IMR-90 (cell line): Measurements from ENCODE around the gene DPH6. TPM values are rescaled to one million over a fixed set of nuclear protein-coding genes. Genes with fewer than 3 reads are reported as not detected.
A peak's percentile ranks its signal among the peaks of the same experiment; 100 is the strongest.

Experiments used
- ATAC-seq: fragments of 200-7000 bp; cut with Tn5 transposase; 2 replicates; pipeline ENCODE4 v1.9.1; 2020; ENCODE audit warnings: low read depth, mild to moderate bottlenecking, moderate library complexity
- BruUV-seq: library from RNA; stranded (reverse); fragments of 400-500 nt; replicated peaks from 2 replicates; lab custom pipeline; 2021; lab: Mats Ljungman, UMichigan
- CTCF ChIA-PET: fragments of 300-600 bp; formaldehyde crosslinking; extraction: SDS; loops from one replicate; lab custom pipeline; 2021; ENCODE audit warnings: antibody characterized with exemption; lab: Yijun Ruan, JAX
- POLR2A ChIA-PET: fragments of 300-600 bp; sonication (Branson Sonifier 250); formaldehyde crosslinking; loops from one replicate; lab custom pipeline; 2022; ENCODE audit warnings: antibody characterized with exemption; ENCODE audit not compliant: unreplicated experiment; lab: Charles Lee
- DNase-seq: peaks from one replicate; pipeline ENCODE4 v3.0.0; 2013
- H2AFZ ChIP-seq: replicated peaks from 2 replicates; pipeline ENCODE3; 2013; ENCODE audit warnings: low read length, mild to moderate bottlenecking; ENCODE audit not compliant: poor library complexity
- H2AK5ac ChIP-seq: 2 replicates; pipeline ENCODE4 v1.6.1; 2013; ENCODE audit warnings: low read depth, low read length, inconsistent platforms
- H2AK9ac ChIP-seq: replicated peaks from 2 replicates; pipeline ENCODE3; 2013; ENCODE audit warnings: mild to moderate bottlenecking, low read depth, low read length, moderate library complexity; ENCODE audit not compliant: poor library complexity
- H2BK120ac ChIP-seq: 2 replicates; pipeline ENCODE4 v1.6.1; 2013; ENCODE audit warnings: low read depth, low read length, inconsistent platforms
- H2BK15ac ChIP-seq: 3 replicates; pipeline ENCODE4 v1.6.1; 2013; ENCODE audit warnings: low read depth, low read length, inconsistent platforms
- H2BK20ac ChIP-seq: 2 replicates; pipeline ENCODE4 v1.6.1; 2013; ENCODE audit warnings: low read depth, mild to moderate bottlenecking, inconsistent platforms, low read length, moderate library complexity
- H2BK5ac ChIP-seq: 2 replicates; pipeline ENCODE4 v1.6.1; 2013; ENCODE audit warnings: mild to moderate bottlenecking, low read depth, low read length, inconsistent platforms; ENCODE audit not compliant: poor library complexity, severe bottlenecking
- H3K14ac ChIP-seq: replicated peaks from 2 replicates; pipeline ENCODE4 v1.6.1; 2013; ENCODE audit warnings: low read depth, low read length, inconsistent platforms
- H3K18ac ChIP-seq: 2 replicates; pipeline ENCODE4 v1.6.1; 2013; ENCODE audit warnings: low read depth, low read length, control low read depth
- H3K23ac ChIP-seq: 2 replicates; pipeline ENCODE4 v1.6.1; 2013; ENCODE audit warnings: low read depth, low read length, inconsistent platforms
- H3K27ac ChIP-seq: 2 replicates; pipeline ENCODE4 v1.5.1; 2013; ENCODE audit warnings: mild to moderate bottlenecking, control low read depth, low read length; ENCODE audit not compliant: insufficient read depth
- H3K27me3 ChIP-seq: 2 replicates; pipeline ENCODE4 v1.6.1; 2013; ENCODE audit warnings: low read length; ENCODE audit not compliant: control insufficient read depth, insufficient read depth
- H3K36me3 ChIP-seq: 2 replicates; pipeline ENCODE4 v1.6.1; 2013; ENCODE audit warnings: low read length, mixed read lengths; ENCODE audit not compliant: control insufficient read depth, insufficient read depth
- H3K4ac ChIP-seq: 2 replicates; pipeline ENCODE4 v1.6.1; 2013; ENCODE audit warnings: low read depth, low read length, inconsistent platforms
- H3K4me1 ChIP-seq: 2 replicates; pipeline ENCODE4 v1.6.1; 2013; ENCODE audit warnings: low read length, mixed read lengths; ENCODE audit not compliant: control insufficient read depth, insufficient read depth
- H3K4me2 ChIP-seq: 2 replicates; pipeline ENCODE4 v1.6.1; 2013; ENCODE audit warnings: low read depth, mild to moderate bottlenecking, control low read depth, low read length, moderate library complexity
- H3K4me3 ChIP-seq: 2 replicates; pipeline ENCODE4 v1.5.1; 2013; ENCODE audit warnings: low read depth, mild to moderate bottlenecking, control low read depth, low read length, moderate library complexity; ENCODE audit not compliant: insufficient read depth
- H3K56ac ChIP-seq: 2 replicates; pipeline ENCODE4 v1.6.1; 2013; ENCODE audit warnings: low read length, inconsistent platforms; ENCODE audit not compliant: insufficient read depth; ENCODE audit errors: extremely low read depth
- H3K79me1 ChIP-seq, 2 experiments: 2 replicates each; pipeline ENCODE4 v1.6.1; 2013; ENCODE audit warnings: low read length in 2 of 2, inconsistent platforms in 1 of 2, low read depth in 1 of 2
- H3K9ac ChIP-seq: 2 replicates; pipeline ENCODE4 v1.6.1; 2013; ENCODE audit warnings: low read depth, low read length, control low read depth
- H3K9me1 ChIP-seq: 2 replicates; pipeline ENCODE4 v1.6.1; 2013; ENCODE audit warnings: low read length, inconsistent platforms; ENCODE audit not compliant: insufficient read depth
- H3K9me3 ChIP-seq: 2 replicates; pipeline ENCODE4 v1.6.1; 2013; ENCODE audit warnings: low read length; ENCODE audit not compliant: control insufficient read depth, insufficient read depth
- H4K20me1 ChIP-seq: 2 replicates; pipeline ENCODE4 v1.6.1; 2013; ENCODE audit warnings: low read length, inconsistent platforms; ENCODE audit not compliant: insufficient read depth
- H4K5ac ChIP-seq: 2 replicates; pipeline ENCODE4 v1.6.1; 2013; ENCODE audit warnings: mild to moderate bottlenecking, low read depth, low read length, control low read depth
- H4K8ac ChIP-seq, 2 experiments: 2 replicates each; pipeline ENCODE4 v1.6.1; 2013; ENCODE audit warnings: low read depth in 2 of 2, low read length in 2 of 2, control low read depth in 1 of 2, inconsistent platforms in 1 of 2
- H4K91ac ChIP-seq: 2 replicates; pipeline ENCODE4 v1.6.1; 2013; ENCODE audit warnings: low read depth, low read length, inconsistent platforms; ENCODE audit not compliant: insufficient read depth
- CEBPB ChIP-seq: IDR thresholded peaks from 2 replicates; pipeline ENCODE4 v1.6.1; 2012; ENCODE audit warnings: low read depth, low read length, improper control_type of control experiment
- CHD1 ChIP-seq: IDR thresholded peaks from 2 replicates; pipeline ENCODE4 v1.6.1; 2012; ENCODE audit warnings: low read depth, low read length, improper control_type of control experiment
- FOS ChIP-seq: fragments of 150-350 bp; IDR thresholded peaks from 2 replicates; pipeline ENCODE4 v1.6.1; 2016; ENCODE audit warnings: low read depth, low read length
- MAFK ChIP-seq: IDR thresholded peaks from 2 replicates; pipeline ENCODE4 v1.6.1; 2012; ENCODE audit warnings: low read depth, low read length, improper control_type of control experiment
- POLR2A ChIP-seq: IDR thresholded peaks from 2 replicates; pipeline ENCODE4 v1.6.1; 2012; ENCODE audit warnings: mild to moderate bottlenecking, low read depth, low read length
- RAD21 ChIP-seq: IDR thresholded peaks from 2 replicates; pipeline ENCODE4 v1.6.1; 2012; ENCODE audit warnings: low read length, improper control_type of control experiment
- RFX5 ChIP-seq: IDR thresholded peaks from 2 replicates; pipeline ENCODE4 v1.8.0; 2012; ENCODE audit warnings: low read depth, mild to moderate bottlenecking, low read length, moderate library complexity
- USF2 ChIP-seq: fragments of 150-350 bp; IDR thresholded peaks from 2 replicates; pipeline ENCODE4 v1.6.1; 2017; ENCODE audit warnings: mild to moderate bottlenecking, antibody characterized with exemption, low read length, low read depth
- whole genome bisulfite sequencing, 2 experiments: methylation state at CpG; one replicate each; pipeline versions ENCODE4 v1.1.5 to v1.1.7; 2013; ENCODE audit warnings: missing lambda C conversion rate in 2 of 2; ENCODE audit not compliant: insufficient read length in 1 of 2; ENCODE audit errors: extremely low coverage in 2 of 2; 5-methylcytosine and 5-hydroxymethylcytosine counted together
- dilution Hi-C: fragments of 300-500 bp; cut with HindIII; formaldehyde crosslinking; loops from one replicate; pipeline ENCODE4 v1.14.3; 2018; ENCODE audit warnings: low sequenced_read_pairs; ENCODE audit not compliant: unreplicated experiment
- in situ Hi-C: fragments of 300-500 bp; cut with MboI; formaldehyde crosslinking; loops from 3 replicates; pipeline ENCODE4 v1.14.3; 2019; ENCODE audit warnings: low sequenced_read_pairs, inconsistent platforms, mixed read lengths
- intact Hi-C: fragments of 100-400 bp; cut with micrococcal nuclease; formaldehyde crosslinking; loops from 2 replicates; pipeline ENCODE4 v1.10.0; 2022
- polyA plus RNA-seq, 3 experiments: library from polyadenylated mRNA; depleted of rRNA; stranded (reverse); fragments of >200 nt; gene quantifications; 2 replicates each; pipeline ENCODE4 v1.2.3, GENCODE V29; 2012; ENCODE audit warnings: low replicate concordance in 1 of 3
- total RNA-seq: library from RNA; depleted of rRNA; stranded (reverse); fragments of >200 nt; gene quantifications from 2 replicates; pipeline ENCODE4 v1.2.3, GENCODE V29; 2012
- TF ChIP-seq, protein P1 (sequence below): fragments of 150-350 bp; IDR thresholded peaks from 2 replicates; pipeline ENCODE4 v1.6.1; 2016; ENCODE audit warnings: low read depth, mild to moderate bottlenecking, low read length, moderate library complexity, borderline replicate concordance

DPH6 gene
- total and polyA plus RNA-seq, 2 of the 4 experiments (the other 2 are of a cell fraction): 6.1 to 8.1 TPM

DNA sequence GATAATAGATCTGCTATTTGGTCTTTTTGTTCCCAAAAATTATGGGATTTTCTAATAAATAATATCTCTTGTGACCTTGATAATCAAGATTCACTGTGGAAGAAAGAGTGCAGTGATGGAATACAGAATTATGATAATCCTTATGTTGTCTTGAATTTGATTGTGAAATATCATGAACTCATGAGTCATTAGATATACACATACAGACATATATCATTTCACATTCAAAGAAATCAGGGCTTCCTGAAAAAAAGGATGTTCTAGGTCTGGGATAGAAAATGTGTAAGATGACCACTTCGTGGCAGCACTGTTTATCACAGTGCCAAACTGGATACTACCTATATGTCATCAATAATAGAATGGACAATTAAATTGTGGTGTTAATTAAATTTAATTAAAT is 97.7 kb downstream of the DPH6 start:
- no peaks in the 10 kb centered on the region for H3K27me3 ChIP-seq

More for the DNA sequence above, 97.7 kb downstream of the DPH6 start:
- no peak overlapping the region for H2BK15ac ChIP-seq
- H4K20me1 ChIP-seq: no peaks in the 10 kb centered on the region
- no peak for ATAC-seq
- no peak overlapping the region for H3K27ac ChIP-seq
- H3K4me3 ChIP-seq: no peak overlapping the region
- intact Hi-C loops (no loop called here), in situ Hi-C loops (loop anchor here (5.0 kb wide), 2 partner anchors 156 to 371 kb away; no protein-coding TSS in a partner anchor), dilution Hi-C loops (no loop called here)
- H3K4ac ChIP-seq: no peak overlapping the region
- H3K56ac ChIP-seq: no peak overlapping the region
- no peak overlapping the region for H3K18ac ChIP-seq
- H4K91ac ChIP-seq: no peak overlapping the region
- no peak overlapping the region for H2AK5ac ChIP-seq
- no peak overlapping the region for H2AFZ ChIP-seq
- no peak overlapping the region for H2BK5ac ChIP-seq
- H3K9me1 ChIP-seq: no peaks in the 10 kb centered on the region
- no peak overlapping the region for H3K9ac ChIP-seq
- H3K4me1 ChIP-seq: peaks cover 5% of the 10 kb centered on the region; the same call in 1 of the 2 replicates
- ChIA-PET CTCF (no interaction called here), POLR2A (no interaction called here)
- H2AK9ac ChIP-seq: no peak overlapping the region
- BruUV-seq: no TSS peak
- no peak overlapping the region for H3K4me2 ChIP-seq
- peak; percentile 47 for DNase-seq
- H3K14ac ChIP-seq: no peak overlapping the region
- no peak overlapping the region for H2BK20ac ChIP-seq
- no peak overlapping the region for H2BK120ac ChIP-seq
- H3K36me3 ChIP-seq: no peaks in the 10 kb centered on the region
- no peak overlapping the region for H4K5ac ChIP-seq
- no peaks in the 10 kb centered on the region for H3K9me3 ChIP-seq
- H3K23ac ChIP-seq: no peak overlapping the region
- H4K8ac ChIP-seq: no peak overlapping the region
- TF ChIP-seq CHD1 (no peak), CEBPB (peak; percentile 87), POLR2A (no peak), FOS (peak; percentile 29; the same call in 1 of the 2 replicates), RAD21 (no peak), USF2 (no peak), MAFK (no peak), RFX5 (no peak)
- TF ChIP-seq, protein P1, sequence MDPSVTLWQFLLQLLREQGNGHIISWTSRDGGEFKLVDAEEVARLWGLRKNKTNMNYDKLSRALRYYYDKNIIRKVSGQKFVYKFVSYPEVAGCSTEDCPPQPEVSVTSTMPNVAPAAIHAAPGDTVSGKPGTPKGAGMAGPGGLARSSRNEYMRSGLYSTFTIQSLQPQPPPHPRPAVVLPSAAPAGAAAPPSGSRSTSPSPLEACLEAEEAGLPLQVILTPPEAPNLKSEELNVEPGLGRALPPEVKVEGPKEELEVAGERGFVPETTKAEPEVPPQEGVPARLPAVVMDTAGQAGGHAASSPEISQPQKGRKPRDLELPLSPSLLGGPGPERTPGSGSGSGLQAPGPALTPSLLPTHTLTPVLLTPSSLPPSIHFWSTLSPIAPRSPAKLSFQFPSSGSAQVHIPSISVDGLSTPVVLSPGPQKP: no peak
- WGBS, 2 experiments: no CpG with 5 or more reads among the region's 1 CpG
- H3K79me1 ChIP-seq: no peaks in the 10 kb centered on the region
